Sigmoid colon (tissue), 3 donors: ENCODE data around the gene CLEC4G.

Source experiments
- CTCF ChIP-seq, 4 experiments: fragments of 450-650 bp in 3 of 4; fragments of 200-600 bp in 1 of 4; IDR thresholded peaks; one replicate each; pipeline ENCODE4 v1.5.1; 2016 to 2019; ENCODE audit warnings: antibody characterized with exemption in 4 of 4, mild to moderate bottlenecking in 3 of 4, moderate library complexity in 2 of 4
- POLR2A ChIP-seq, 2 donors: fragments of 450-650 bp; IDR thresholded peaks; one replicate each; pipeline ENCODE4 v1.6.1; 2016; ENCODE audit warnings: antibody characterized with exemption in 2 of 2, mild to moderate bottlenecking in 2 of 2, moderate library complexity in 2 of 2

GRCh38 chr19:7682175-7682855 lies 49.6 kb downstream of the CLEC4G start:
- no peak for TF ChIP-seq CTCF (IDR thresholded peaks at IDR 0.05)
- no peak for TF ChIP-seq POLR2A (IDR thresholded peaks at IDR 0.05)
